ENCODE data around the gene ATP6V1A.

GRCh38 chr3:113776564-113776963 lies 29.7 kb downstream of the ATP6V1A start:
- TF ChIP-seq POLR2AphosphoS5 (IDR thresholded peaks at IDR 0.05) (no peak), EZH2 (IDR thresholded peaks at IDR 0.05; ENCODE audit: borderline replicate concordance, insufficient read depth, low read length, poor library complexity, severe bottlenecking) (no peak)
- TF ChIP-seq, protein P1, sequence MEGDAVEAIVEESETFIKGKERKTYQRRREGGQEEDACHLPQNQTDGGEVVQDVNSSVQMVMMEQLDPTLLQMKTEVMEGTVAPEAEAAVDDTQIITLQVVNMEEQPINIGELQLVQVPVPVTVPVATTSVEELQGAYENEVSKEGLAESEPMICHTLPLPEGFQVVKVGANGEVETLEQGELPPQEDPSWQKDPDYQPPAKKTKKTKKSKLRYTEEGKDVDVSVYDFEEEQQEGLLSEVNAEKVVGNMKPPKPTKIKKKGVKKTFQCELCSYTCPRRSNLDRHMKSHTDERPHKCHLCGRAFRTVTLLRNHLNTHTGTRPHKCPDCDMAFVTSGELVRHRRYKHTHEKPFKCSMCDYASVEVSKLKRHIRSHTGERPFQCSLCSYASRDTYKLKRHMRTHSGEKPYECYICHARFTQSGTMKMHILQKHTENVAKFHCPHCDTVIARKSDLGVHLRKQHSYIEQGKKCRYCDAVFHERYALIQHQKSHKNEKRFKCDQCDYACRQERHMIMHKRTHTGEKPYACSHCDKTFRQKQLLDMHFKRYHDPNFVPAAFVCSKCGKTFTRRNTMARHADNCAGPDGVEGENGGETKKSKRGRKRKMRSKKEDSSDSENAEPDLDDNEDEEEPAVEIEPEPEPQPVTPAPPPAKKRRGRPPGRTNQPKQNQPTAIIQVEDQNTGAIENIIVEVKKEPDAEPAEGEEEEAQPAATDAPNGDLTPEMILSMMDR (IDR thresholded peaks at IDR 0.05; ENCODE audit: poor library complexity, severe bottlenecking), result no peak

Data from neural cell (in vitro differentiated cells).